GM18861 (cell line): Measurements from ENCODE around the gene NEK1.

Experiments
- ATAC-seq: cut with Tn5 transposase; IDR thresholded peaks from one replicate; pipeline ENCODE4 v1.9.1; 2021; ENCODE audit not compliant: unreplicated experiment

NEK1 gene, protein sequence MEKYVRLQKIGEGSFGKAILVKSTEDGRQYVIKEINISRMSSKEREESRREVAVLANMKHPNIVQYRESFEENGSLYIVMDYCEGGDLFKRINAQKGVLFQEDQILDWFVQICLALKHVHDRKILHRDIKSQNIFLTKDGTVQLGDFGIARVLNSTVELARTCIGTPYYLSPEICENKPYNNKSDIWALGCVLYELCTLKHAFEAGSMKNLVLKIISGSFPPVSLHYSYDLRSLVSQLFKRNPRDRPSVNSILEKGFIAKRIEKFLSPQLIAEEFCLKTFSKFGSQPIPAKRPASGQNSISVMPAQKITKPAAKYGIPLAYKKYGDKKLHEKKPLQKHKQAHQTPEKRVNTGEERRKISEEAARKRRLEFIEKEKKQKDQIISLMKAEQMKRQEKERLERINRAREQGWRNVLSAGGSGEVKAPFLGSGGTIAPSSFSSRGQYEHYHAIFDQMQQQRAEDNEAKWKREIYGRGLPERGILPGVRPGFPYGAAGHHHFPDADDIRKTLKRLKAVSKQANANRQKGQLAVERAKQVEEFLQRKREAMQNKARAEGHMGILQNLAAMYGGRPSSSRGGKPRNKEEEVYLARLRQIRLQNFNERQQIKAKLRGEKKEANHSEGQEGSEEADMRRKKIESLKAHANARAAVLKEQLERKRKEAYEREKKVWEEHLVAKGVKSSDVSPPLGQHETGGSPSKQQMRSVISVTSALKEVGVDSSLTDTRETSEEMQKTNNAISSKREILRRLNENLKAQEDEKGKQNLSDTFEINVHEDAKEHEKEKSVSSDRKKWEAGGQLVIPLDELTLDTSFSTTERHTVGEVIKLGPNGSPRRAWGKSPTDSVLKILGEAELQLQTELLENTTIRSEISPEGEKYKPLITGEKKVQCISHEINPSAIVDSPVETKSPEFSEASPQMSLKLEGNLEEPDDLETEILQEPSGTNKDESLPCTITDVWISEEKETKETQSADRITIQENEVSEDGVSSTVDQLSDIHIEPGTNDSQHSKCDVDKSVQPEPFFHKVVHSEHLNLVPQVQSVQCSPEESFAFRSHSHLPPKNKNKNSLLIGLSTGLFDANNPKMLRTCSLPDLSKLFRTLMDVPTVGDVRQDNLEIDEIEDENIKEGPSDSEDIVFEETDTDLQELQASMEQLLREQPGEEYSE (N-terminal part only)

DNA sequence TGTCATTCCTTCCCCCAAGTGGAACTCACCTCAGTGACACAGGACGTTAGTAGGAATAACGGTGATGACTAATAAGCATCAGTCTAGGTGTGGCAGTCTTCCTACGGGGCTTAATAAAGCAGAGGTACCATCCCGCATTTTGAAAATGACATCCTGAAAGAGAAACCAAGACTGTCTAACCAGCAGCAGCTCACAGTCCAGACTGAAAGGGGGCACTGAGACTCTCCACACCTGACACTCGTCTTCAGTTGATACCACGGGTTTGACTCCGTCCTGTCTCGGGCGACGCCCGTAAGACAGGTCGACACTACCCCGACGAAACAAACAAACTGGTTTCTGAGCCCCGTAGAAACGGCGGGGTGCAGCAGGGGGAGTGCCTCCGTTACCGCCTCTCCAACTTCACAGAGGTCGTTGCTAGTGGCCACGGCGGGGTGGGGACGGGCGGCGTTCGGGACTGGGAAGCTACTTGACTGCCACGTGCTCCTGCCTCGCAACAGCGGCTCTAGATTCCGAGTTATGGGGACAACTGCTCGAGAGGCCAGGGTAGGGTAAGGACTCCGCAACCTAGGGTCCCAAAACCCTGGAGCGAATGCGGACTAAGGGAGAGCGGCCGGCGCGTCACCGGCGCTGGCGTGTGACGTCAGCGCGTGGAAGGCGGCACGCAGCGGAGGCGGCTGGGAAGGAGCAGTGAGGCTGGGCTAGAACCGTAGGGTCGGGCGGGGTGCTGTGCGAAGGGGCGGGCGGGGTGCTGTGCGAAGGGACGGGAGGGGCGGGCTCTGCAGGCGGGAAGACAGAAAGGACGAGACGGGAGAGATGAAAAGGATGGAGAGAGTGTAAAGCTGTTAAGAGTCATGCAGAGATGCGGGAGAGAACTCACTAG lies at the start of gene NEK1:
TSS of gene NEK1 (minus strand) at position 593 of the 880 bp plus-strand sequence. CDS start 9,953 bp downstream, outside the sequence.
- peak; percentile 88 for ATAC-seq

DNA sequence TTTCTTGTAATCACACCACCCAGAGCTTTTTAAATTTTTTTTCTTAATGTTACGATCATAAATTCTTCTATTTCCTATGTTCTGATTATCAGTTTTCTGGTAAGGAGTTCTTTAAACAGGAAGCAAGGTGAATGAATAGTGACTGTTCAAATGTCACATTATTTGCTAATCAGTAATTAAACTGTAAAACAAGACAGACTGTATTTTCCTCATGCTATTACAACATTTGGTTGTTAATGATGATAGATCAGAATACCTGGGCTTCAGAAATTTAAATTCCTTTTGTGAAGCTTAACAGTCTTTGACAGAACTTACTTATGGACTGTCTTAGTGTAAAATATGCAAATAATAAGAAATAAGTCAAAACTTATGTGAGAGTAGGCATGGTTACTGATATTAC lies 49.4 kb upstream of the NEK1 start:
- no peak for ATAC-seq

DNA sequence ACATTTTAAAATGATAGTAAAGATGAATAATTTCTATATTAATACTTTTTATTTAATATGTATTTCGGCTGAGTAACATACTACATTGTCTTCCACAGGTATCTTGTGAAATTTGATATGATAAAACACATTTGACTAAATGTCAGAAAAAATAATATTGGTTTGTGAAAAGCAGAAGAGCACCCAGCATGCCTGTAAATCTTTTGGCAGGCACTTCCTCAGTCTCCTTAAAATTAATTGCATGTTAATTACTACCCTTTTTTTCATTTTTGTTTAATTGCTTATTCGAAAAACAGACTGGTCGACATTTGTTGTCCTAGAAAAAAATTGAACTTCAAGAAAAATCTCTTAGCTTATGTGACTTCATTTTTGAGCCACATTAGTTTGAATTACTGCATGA lies 48.5 kb upstream of the NEK1 start:
- no peak for ATAC-seq

DNA sequence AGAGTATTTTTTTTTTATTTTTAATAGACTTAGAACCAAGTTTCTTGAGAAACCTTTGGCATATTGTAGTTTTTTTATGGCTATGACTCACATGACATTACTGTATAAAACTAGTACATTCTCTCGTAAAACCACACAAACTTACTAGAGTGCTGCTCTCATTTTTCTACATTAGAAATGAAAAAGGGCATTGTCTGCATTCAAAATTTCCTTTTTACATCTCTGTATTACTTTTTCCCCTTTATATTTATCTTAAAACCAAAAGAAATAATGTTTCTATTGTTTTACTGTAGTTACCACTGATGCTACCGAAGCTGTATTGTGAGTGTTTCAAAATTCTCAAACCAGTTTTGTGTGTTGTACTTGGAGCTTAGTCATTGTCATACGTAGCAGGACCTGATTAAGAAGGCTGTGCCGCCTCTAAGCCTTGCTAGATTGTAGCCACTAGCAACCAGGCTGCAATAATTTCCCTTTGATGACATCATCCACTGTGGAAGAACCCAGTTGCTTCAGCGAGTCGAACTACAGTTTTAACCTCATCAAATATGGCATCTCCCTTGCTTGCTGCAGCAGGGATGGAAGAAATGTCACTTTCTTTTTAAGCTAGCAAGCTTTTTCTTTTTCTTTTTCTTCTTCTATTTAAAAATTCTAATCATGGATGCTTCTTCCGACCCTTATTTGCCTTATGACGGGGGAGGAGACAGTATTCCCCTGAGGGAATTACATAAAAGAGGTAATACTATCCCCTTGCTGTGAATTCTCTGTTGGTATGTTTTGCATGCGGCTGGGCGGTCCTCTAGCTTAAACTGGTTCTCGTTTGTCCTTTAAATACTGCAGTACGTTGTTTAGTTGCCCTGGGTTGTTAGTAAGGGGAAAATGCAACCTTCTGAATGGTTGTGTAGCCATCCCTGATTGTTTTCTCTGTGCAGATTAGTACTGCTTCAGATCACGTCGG lies 47.6 kb upstream of the NEK1 start:
- ATAC-seq, result peak; percentile 96

DNA sequence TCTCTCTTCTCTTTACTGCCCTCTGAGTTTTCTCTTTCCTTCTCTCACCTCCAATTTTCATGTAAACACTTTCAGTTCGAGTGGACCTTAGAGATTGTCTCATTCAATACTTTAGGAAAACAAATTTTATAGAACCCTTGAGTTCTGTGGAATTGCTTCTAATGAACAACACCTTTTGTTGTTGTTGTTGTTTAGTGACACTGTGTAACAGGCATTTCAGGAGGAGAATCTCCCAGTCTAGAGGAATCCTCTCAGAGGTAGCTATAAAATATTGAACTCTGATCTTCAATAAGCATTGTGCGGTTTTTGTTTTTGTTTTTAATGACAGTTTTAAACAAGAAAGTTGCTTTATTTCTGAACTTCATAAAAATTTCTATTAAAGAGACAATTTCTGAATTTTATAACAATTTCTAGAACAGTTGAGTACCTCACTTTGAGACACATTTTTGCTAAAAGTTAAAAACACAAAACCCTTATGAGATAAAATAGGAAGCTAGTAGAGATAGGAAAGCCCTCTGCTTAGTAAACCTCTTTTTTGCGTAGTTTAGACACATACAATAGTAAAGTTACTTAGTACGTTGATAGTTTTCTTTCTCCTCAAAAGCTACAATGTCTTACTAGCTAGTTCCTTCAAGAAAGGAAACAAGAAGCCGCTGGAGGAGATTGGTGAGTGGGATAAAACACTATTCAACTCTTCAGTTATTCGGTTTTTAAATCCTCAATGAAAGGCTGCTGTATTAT lies 46.8 kb upstream of the NEK1 start:
- ATAC-seq, result no peak

DNA sequence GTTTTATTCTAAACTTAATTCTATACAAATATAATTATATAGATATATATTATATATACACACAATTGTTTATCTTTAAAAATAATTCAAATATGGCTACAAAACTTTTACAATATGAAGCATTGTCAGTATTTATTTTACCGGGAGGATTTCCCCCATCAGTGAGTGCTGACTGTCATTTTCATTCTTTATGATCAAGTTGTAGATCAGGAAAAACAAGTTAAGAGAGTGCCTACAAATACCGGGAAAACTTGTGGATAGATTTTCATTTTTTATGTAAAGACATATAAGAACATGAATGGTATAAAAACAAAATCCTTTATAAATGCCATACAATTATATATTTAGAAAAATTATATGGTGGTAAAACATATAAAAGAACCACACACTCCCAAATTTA lies 45.8 kb upstream of the NEK1 start:
- ATAC-seq, result no peak

DNA sequence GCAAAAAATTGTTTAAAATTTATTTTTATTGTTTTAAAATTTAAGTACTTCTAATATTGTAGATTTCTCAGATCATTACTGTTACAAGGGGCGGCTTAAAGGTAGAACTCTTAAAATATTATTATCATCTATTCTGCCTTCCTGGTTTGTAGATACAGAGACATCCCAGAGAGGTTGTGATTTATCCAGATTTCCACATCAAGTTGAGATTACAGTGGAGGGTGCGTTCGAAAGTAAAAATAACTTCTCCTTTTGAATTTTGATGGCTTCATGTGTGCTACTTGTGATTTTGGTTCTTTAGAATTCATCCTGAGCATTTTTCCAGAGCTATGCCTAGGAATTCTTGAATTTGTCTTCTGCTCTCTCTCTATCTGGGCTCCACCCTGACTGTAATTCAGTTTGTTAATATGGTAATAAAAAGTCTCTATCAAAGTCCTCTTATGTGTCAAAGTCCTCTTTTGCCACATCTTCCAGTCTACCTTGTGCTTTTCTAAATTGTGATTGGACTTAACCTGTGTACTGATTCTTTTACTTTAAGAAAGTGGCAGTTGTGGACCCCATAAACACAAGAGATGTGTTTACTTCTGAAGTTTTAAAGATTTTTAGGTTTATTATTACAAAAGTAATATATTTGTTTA lies 45.2 kb upstream of the NEK1 start:
- ATAC-seq, result no peak

DNA sequence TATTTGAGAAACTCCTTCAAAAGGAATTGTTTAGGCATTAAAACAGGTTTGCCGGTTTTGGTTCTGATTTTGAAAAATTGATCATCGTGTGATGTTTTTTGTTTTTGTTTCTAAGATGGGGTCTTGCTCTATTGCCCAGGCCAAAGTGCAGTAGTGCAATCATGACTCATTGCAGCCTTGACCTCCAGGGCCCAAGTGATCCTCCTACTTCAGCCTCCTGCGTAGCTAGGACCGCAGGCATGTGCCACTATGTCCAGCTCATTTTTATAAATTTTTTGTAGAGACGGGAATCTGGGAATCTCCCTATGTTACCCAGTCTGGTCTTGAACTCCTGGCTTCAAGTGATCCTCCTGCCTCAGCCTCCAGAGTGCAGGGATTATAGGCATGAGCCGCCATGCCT lies 43.0 kb upstream of the NEK1 start:
- no peak for ATAC-seq

DNA sequence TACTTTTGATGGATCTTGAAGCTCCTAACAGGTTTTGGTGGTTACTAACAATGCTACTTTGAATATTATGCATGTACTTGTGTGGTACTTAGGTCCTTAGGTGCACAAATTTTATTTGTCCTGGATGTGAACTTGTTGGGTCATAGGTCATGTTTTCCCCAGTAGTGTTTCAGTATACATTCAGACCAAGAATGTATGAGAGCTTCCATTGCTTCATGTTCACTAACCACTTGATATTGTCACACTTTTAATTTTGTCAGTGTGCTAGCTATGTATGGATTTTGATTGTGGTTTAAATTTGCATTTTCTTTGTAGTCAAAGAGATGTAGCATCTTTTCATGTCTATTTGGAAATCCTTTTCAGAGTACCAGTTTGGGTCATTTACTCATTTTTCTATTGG lies 40.2 kb upstream of the NEK1 start:
- no peak for ATAC-seq

DNA sequence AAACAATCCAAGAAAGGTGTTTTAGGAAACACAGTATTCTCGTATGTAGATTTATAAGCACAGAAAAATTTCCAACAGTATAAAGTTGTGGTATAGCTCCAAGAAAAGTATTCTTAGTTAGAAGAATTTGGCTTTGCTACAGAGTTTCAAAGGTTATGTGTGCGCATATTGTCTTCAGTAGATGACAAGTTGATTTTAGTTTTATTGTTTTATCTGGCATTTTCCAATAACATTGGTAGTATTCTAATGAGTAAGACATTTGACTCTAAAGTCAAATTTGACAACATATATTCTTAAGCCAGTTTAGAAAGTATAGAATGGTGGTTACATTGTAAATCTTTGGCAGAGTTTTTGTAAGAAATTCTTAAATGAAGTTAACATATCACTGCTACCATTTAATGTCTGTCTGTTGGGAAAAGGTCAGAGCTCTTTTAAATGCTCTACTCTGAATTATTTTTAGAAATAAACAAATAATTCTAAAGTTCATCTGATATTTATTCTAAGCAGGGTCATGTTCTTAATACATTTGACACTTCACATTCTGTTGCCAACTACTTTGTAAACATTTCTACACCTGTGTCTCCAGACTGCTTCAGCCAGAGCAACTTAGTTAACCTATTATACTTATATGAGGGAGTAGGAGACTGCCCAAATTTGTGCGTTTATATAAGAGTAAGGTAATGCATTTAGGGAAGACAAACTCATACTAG lies 38.0 kb upstream of the NEK1 start:
- ATAC-seq, result no peak

DNA sequence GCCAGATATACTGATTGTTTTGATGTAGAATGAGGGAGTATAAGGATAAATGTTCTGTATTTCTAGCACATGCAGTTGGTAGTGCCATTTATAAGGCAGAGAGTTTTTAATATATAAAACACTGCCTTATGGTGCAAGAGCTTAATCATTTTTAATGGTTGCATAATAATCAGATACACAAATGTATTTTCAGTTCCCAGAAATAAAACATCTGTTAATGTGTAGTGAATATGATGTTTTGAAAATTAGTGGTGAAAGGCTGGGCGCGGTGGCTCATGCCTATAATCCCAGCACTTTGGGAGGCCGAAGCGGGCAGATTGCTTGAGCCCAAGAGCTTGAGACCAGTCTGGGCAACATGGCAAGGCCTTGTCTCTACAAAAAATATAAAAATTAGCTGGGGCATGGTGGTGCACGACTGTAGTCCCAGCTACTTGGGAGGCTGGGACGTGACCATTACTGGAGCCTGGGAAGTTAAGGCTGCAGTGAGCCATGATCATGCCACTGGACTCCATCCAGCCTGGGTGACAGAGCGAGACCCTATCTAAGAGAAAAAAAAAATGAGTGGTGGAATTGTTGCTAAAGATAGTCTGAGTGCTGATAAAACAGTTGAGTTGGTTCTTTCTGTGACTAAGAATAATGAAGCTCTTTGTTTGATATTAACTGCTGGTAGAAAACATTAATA lies 37.3 kb upstream of the NEK1 start:
- ATAC-seq, result no peak

DNA sequence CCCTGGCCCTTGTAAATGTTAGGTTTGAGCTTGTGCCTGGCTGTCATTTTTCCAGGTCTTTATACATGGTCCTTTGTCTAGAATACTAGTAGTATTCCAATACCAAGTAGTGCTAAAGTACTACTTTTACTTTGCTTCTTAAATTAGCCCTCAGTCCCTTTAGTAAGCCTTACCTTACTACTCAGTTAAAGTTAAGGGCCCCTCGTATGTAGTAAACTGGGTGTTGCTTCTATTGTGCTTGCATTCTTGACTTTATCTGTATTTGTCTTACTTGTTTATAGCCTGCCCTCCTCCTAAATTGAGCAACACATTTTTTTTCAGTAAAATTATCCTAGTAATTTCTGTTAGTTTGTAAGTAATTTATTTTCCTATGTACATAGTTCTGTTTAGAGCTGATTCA lies 33.2 kb upstream of the NEK1 start:
- ATAC-seq, result no peak

DNA sequence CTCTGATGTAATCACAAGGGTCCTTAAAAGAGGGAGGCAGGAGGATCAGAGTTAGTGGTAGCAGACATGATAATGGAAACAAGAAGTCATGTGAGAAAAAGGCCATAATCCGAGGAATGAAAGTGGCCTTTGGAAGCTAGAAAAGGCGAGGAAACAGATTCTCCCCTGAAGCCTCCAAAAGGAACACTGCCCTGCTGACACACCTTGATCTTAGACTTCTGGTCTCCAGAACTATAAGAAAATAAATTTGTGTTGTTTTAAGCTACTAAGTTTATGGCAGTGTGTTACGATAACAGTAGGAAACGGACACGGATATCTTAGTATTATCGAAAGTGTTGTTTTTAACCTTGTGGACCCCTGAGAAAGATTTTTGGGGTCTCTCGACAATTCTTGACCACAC lies 32.4 kb upstream of the NEK1 start:
- ATAC-seq, result no peak

DNA sequence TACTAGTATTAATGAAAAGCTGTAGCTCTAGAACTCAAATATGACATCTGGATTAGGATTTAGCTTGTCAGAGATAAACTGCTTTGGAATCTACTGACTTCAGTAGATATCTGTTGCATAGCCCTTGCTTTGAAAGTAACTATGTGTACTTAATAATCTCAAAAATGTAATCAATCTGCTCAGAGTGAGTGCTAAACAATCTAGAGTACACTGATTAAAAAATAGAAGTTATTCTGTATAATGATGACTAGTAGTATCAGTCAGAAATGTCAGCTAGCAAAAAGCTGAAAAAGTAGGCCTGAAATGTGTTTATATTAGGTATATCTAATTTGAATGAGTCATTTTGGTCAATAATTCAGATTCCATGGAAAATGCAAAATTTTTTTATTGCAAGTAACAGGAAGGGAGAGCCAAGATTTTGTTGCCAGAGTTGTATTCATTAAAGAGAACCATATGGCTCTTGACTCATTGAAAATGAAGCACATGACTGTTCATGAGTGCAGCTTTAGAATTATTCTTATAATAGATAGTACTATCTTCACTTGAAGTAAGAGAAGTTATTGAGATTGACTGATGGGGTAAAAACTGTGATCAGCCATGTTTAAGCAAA lies 28.0 kb upstream of the NEK1 start:
- no peak for ATAC-seq

DNA sequence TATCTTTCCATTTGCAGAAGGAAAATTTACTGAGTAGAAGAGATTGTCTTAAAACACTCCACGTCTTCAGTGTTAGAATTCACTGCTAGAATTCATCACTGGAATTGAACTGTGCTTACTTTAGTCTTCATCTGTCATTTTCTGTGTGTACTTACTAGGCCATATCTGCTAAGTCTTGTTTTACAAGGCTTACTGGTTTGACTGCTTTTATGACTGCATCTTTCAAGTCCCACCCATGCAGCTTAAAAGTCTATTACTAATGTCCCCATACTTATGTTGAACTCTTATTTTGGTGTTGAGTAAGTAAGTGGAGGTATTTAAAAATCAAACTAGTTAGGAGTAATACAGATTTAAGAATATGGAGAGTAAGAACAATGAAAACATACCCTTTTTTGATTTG lies 22.6 kb upstream of the NEK1 start:
- ATAC-seq, result no peak

DNA sequence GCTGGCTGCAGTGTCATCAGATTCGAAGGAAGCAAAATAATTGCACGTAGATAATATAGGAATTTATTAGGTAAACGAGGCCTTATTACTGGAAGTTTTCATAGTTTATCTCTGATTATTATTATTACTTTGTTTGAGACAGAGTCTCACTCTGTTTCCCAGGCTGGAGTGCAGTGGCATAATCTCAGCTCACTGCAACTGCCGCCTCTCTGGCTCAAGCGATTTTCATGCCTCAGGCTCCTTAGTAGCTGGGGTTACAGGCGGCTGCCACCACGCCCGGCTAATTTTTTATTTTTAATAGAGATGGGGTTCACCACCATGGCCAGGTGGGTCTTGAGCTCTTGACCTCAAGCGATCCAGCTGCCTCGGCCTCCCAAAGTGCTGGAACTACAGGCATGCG lies 20.5 kb upstream of the NEK1 start:
- no peak for ATAC-seq

DNA sequence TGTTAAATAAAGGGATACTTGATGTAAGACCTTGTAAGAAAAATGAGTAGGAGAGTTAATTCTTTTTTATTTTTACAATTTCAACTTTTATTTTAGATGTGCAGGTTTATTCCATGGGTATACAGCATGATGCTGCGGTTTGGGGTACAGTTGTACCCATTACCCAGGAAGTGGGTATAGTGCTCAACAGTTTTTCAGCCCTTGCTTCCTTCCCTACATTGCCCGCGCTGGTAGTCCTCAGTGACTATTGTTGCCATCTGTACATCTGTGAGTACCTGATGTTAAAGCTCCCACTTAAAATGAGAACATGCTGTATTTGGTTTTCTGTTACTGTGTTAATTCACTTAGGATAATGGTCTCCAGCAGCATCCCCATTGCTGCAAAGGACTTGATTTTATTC lies 17.7 kb upstream of the NEK1 start:
- no peak for ATAC-seq
